PFSK-1 (cell line): ENCODE measurements around the gene PLCL2.

Experiments
- FOXP2 ChIP-seq: optimal IDR thresholded peaks from 2 replicates; pipeline ENCODE3; 2011; ENCODE audit warnings: borderline replicate concordance, control low read depth, inconsistent platforms; ENCODE audit not compliant: insufficient read depth; ENCODE audit errors: extremely low read length, extremely low read depth
- POLR2AphosphoS5 ChIP-seq: IDR thresholded peaks from 2 replicates; pipeline ENCODE4 v1.6.1; 2012; ENCODE audit warnings: low read depth, mild to moderate bottlenecking, control low read depth, low read length, moderate library complexity
- SIN3A ChIP-seq: IDR thresholded peaks from 2 replicates; pipeline ENCODE4 v1.6.1; 2012; ENCODE audit warnings: mild to moderate bottlenecking, low read length, moderate library complexity, borderline replicate concordance; ENCODE audit not compliant: insufficient read depth
- TAF1 ChIP-seq: IDR thresholded peaks from 2 replicates; pipeline ENCODE4 v1.6.1; 2012; ENCODE audit warnings: low read length, control low read depth, borderline replicate concordance; ENCODE audit not compliant: insufficient read depth
- TF ChIP-seq, protein P1 (sequence below), 2 experiments: IDR thresholded peaks; 2 replicates each; pipeline versions ENCODE4 v1.6.1 to v1.8.0; 2011 to 2012; ENCODE audit warnings: low read depth in 2 of 2, low read length in 2 of 2, control low read depth in 1 of 2, inconsistent platforms in 1 of 2, mild to moderate bottlenecking in 1 of 2, moderate library complexity in 1 of 2; ENCODE audit not compliant: insufficient read depth in 1 of 2

Gene PLCL2

GRCh38 chr3:17065881-17066280 is 181.1 kb downstream of the PLCL2 start:
- no peak for TF ChIP-seq POLR2AphosphoS5
- TF ChIP-seq, protein P1, sequence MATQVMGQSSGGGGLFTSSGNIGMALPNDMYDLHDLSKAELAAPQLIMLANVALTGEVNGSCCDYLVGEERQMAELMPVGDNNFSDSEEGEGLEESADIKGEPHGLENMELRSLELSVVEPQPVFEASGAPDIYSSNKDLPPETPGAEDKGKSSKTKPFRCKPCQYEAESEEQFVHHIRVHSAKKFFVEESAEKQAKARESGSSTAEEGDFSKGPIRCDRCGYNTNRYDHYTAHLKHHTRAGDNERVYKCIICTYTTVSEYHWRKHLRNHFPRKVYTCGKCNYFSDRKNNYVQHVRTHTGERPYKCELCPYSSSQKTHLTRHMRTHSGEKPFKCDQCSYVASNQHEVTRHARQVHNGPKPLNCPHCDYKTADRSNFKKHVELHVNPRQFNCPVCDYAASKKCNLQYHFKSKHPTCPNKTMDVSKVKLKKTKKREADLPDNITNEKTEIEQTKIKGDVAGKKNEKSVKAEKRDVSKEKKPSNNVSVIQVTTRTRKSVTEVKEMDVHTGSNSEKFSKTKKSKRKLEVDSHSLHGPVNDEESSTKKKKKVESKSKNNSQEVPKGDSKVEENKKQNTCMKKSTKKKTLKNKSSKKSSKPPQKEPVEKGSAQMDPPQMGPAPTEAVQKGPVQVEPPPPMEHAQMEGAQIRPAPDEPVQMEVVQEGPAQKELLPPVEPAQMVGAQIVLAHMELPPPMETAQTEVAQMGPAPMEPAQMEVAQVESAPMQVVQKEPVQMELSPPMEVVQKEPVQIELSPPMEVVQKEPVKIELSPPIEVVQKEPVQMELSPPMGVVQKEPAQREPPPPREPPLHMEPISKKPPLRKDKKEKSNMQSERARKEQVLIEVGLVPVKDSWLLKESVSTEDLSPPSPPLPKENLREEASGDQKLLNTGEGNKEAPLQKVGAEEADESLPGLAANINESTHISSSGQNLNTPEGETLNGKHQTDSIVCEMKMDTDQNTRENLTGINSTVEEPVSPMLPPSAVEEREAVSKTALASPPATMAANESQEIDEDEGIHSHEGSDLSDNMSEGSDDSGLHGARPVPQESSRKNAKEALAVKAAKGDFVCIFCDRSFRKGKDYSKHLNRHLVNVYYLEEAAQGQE (IDR thresholded peaks at IDR 0.05; ENCODE audit: insufficient read depth in 1 of 2, low read depth in 2 of 2, low read length in 2 of 2) = no peak
- no peak for TF ChIP-seq TAF1
- no peak for TF ChIP-seq FOXP2
- no peak for TF ChIP-seq SIN3A

- TF ChIP-seq SIN3A (no peak), FOXP2 (no peak), TAF1 (no peak), POLR2AphosphoS5 (no peak)
- TF ChIP-seq, protein P1 (IDR thresholded peaks at IDR 0.05; ENCODE audit: insufficient read depth in 1 of 2, low read depth in 2 of 2, low read length in 2 of 2) = no peak
Observed at GRCh38 chr3:17069754-17070153, 185.0 kb downstream of the PLCL2 start.

- TF ChIP-seq FOXP2 (no peak), POLR2AphosphoS5 (no peak), TAF1 (no peak)
- TF ChIP-seq, protein P1 (IDR thresholded peaks at IDR 0.05; ENCODE audit: insufficient read depth in 1 of 2, low read depth in 2 of 2, low read length in 2 of 2) = no peak
Observed at GRCh38 chr3:17070161-17070959, 185.6 kb downstream of the PLCL2 start.

DNA sequence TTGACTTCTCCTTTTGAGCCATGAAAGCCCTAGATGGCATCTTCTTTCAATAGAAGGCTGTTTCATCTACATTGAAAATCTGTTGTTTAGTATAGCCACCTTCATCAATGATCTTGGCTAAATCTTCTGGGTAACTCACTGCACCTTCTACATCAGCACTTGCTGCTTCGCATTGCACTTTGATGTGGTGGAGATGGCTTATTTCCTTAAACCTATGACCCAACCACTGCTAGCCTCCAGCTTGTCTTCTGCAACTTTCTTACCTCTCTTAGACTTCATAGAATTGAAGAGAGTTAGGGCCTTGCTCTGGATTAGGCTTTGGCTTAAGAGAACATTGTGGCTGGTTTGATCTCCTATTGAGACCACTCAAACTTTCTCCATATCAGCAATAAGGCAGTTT is 189.8 kb downstream of the PLCL2 start:
- TF ChIP-seq POLR2AphosphoS5 (no peak), FOXP2 (no peak), SIN3A (no peak), TAF1 (no peak)
- TF ChIP-seq, protein P1 (IDR thresholded peaks at IDR 0.05; ENCODE audit: insufficient read depth in 1 of 2, low read depth in 2 of 2, low read length in 2 of 2) = no peak
